Mucosa of rectum (tissue), 2 donors: ENCODE results near the gene HES5.

Experiments used
- H3K27ac ChIP-seq, 2 donors: one replicate each; pipeline ENCODE4 v1.7.0; 2013; ENCODE audit warnings: inconsistent platforms in 2 of 2, low read depth in 2 of 2, low read length in 2 of 2
- H3K27me3 ChIP-seq, 2 donors: one replicate each; pipeline ENCODE4 v1.7.0; 2013; ENCODE audit warnings: low read length in 2 of 2; ENCODE audit not compliant: control insufficient read depth in 2 of 2, insufficient read depth in 2 of 2
- H3K36me3 ChIP-seq, 2 donors: one replicate each; pipeline ENCODE4 v1.7.0; 2013; ENCODE audit warnings: low read length in 2 of 2; ENCODE audit not compliant: control insufficient read depth in 2 of 2, insufficient read depth in 2 of 2
- H3K4me1 ChIP-seq, 2 donors: one replicate each; pipeline ENCODE4 v1.7.0; 2013; ENCODE audit warnings: low read length in 2 of 2, mild to moderate bottlenecking in 1 of 2; ENCODE audit not compliant: control insufficient read depth in 2 of 2, insufficient read depth in 2 of 2
- H3K4me3 ChIP-seq, 2 donors: one replicate each; pipeline ENCODE4 v1.7.0; 2013; ENCODE audit warnings: low read length in 2 of 2
- H3K9ac ChIP-seq, 2 donors: one replicate each; pipeline ENCODE4 v1.7.0; 2013; ENCODE audit warnings: low read length in 2 of 2, low read depth in 1 of 2, mild to moderate bottlenecking in 1 of 2
- H3K9me3 ChIP-seq, 2 donors: one replicate each; pipeline ENCODE4 v1.7.0; 2013; ENCODE audit warnings: low read length in 2 of 2; ENCODE audit not compliant: control insufficient read depth in 2 of 2
- donor health status: healthy.
- donor health status: Normal muscosa, but diverticular disease.

Gene HES5

GRCh38 chr1:2561446-2561845, 31.4 kb upstream of the HES5 start:
- Histone ChIP-seq H3K4me1 (peaks cover 25 to 41% of the 10 kb centered on the region in 2 donors), H3K36me3 (peaks cover 24 to 43% of the 10 kb centered on the region in 2 donors), H3K4me3 (no peak overlapping the region), H3K27me3 (no peaks in the 10 kb centered on the region), H3K9ac (no peak overlapping the region), H3K27ac (no peak overlapping the region), H3K9me3 (no peaks in the 10 kb centered on the region)

GRCh38 chr1:2560299-2561073, 30.4 kb upstream of the HES5 start:
- no peak overlapping the region for H3K9ac ChIP-seq
- H3K4me3 ChIP-seq: no peak overlapping the region
- peaks cover 31 to 40% of the 10 kb centered on the region in 2 donors for H3K4me1 ChIP-seq

GRCh38 chr1:2559509-2560298, 29.6 kb upstream of the HES5 start:
- Histone ChIP-seq H3K36me3 (peaks cover 24 to 43% of the 10 kb centered on the region in 2 donors), H3K4me1 (peaks cover 32 to 39% of the 10 kb centered on the region in 2 donors), H3K4me3 (no peak overlapping the region), H3K27ac (no peak overlapping the region), H3K9ac (no peak overlapping the region), H3K9me3 (no peaks in the 10 kb centered on the region), H3K27me3 (no peaks in the 10 kb centered on the region)

More at GRCh38 chr1:2560299-2561073, 30.4 kb upstream of the HES5 start:
- H3K9me3 ChIP-seq: no peaks in the 10 kb centered on the region
- H3K27ac ChIP-seq: no peak overlapping the region
- no peaks in the 10 kb centered on the region for H3K27me3 ChIP-seq
- H3K36me3 ChIP-seq: peaks cover 24 to 43% of the 10 kb centered on the region in 2 donors

GRCh38 chr1:2558861-2559260, 28.8 kb upstream of the HES5 start:
- no peak overlapping the region for H3K4me3 ChIP-seq
- H3K9ac ChIP-seq: no peak overlapping the region
- H3K27me3 ChIP-seq: no peaks in the 10 kb centered on the region
- H3K27ac ChIP-seq: no peak overlapping the region
- peaks cover 28 to 35% of the 10 kb centered on the region in 2 donors for H3K4me1 ChIP-seq
- H3K36me3 ChIP-seq: peaks cover 24 to 43% of the 10 kb centered on the region in 2 donors
- no peaks in the 10 kb centered on the region for H3K9me3 ChIP-seq

GRCh38 chr1:2558420-2558819, 28.4 kb upstream of the HES5 start:
- peaks cover 24 to 39% of the 10 kb centered on the region in 2 donors for H3K36me3 ChIP-seq
- peaks cover 28 to 35% of the 10 kb centered on the region in 2 donors for H3K4me1 ChIP-seq
- H3K9ac ChIP-seq: peak overlapping the region; percentile 32 to 99
- no peaks in the 10 kb centered on the region for H3K27me3 ChIP-seq
- no peak overlapping the region for H3K4me3 ChIP-seq
- H3K27ac ChIP-seq: peak overlapping the region in 1 of 2 donors; percentile 99
- no peaks in the 10 kb centered on the region for H3K9me3 ChIP-seq

- H3K4me3 ChIP-seq: peak overlapping the region; percentile 92 to 100
- H3K9ac ChIP-seq: peak overlapping the region; percentile 99
- peak overlapping the region; percentile 98 to 99 for H3K27ac ChIP-seq
- H3K4me1 ChIP-seq: peaks cover 28 to 35% of the 10 kb centered on the region in 2 donors
- H3K27me3 ChIP-seq: no peaks in the 10 kb centered on the region
- peaks cover 19 to 34% of the 10 kb centered on the region in 2 donors for H3K36me3 ChIP-seq
- H3K9me3 ChIP-seq: no peaks in the 10 kb centered on the region
Observed at GRCh38 chr1:2557482-2558400, 27.7 kb upstream of the HES5 start.

- peak overlapping the region; percentile 92 to 100 for H3K4me3 ChIP-seq
- peak overlapping the region; percentile 99 for H3K9ac ChIP-seq
- H3K4me1 ChIP-seq: peaks cover 28 to 35% of the 10 kb centered on the region in 2 donors
- H3K27me3 ChIP-seq: no peaks in the 10 kb centered on the region
- peaks cover 19 to 26% of the 10 kb centered on the region in 2 donors for H3K36me3 ChIP-seq
- H3K9me3 ChIP-seq: no peaks in the 10 kb centered on the region
- peak overlapping the region; percentile 98 to 99 for H3K27ac ChIP-seq
Observed at GRCh38 chr1:2556678-2557481, 26.8 kb upstream of the HES5 start.

GRCh38 chr1:2556277-2556677, 26.2 kb upstream of the HES5 start, which contains the start of gene TNFRSF14:
TSS of gene TNFRSF14 (plus strand) at chr1:2556371. CDS start at chr1:2556665, 294 bp downstream.
- H3K9me3 ChIP-seq: no peaks in the 10 kb centered on the region
- H3K4me3 ChIP-seq: peak within 1 kb of the TSS; percentile 92 to 100
- H3K27me3 ChIP-seq: no peaks in the 10 kb centered on the region
- H3K36me3 ChIP-seq: peaks cover 19 to 24% of the 10 kb centered on the region in 2 donors
- H3K27ac ChIP-seq: peak within 1 kb of the TSS; percentile 98 to 99
- peak within 1 kb of the TSS; percentile 99 for H3K9ac ChIP-seq
- H3K4me1 ChIP-seq: peaks cover 28 to 35% of the 10 kb centered on the region in 2 donors
